HG03280 (cell line): ENCODE results near the gene DUOX1.

Experiments used
- ATAC-seq: cut with Tn5 transposase; IDR thresholded peaks from one replicate; pipeline ENCODE4 v1.9.1; 2021; ENCODE audit warnings: mild to moderate bottlenecking, moderate library complexity; ENCODE audit not compliant: unreplicated experiment

DUOX1 gene

DNA sequence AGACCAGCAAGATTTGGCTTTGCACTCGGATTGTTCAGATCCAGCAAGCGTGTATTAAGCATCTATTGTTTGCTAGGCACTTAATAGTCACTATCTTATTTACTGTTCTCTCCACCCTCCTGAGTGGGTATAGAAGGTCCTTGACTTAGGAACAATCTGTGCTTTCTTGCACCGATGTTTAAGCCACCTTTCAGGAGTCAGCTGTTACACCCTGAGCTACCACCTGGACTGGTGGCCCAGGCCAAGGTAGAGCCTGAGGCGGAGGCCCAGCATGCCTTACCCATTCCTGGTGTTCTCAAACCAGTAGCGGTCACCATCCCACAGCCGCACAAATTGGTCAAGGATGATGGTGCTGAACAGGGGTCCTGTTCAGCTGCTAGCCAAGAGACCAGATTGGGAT lies 10.0 kb downstream of the DUOX1 start:
- ATAC-seq = no peak

DNA sequence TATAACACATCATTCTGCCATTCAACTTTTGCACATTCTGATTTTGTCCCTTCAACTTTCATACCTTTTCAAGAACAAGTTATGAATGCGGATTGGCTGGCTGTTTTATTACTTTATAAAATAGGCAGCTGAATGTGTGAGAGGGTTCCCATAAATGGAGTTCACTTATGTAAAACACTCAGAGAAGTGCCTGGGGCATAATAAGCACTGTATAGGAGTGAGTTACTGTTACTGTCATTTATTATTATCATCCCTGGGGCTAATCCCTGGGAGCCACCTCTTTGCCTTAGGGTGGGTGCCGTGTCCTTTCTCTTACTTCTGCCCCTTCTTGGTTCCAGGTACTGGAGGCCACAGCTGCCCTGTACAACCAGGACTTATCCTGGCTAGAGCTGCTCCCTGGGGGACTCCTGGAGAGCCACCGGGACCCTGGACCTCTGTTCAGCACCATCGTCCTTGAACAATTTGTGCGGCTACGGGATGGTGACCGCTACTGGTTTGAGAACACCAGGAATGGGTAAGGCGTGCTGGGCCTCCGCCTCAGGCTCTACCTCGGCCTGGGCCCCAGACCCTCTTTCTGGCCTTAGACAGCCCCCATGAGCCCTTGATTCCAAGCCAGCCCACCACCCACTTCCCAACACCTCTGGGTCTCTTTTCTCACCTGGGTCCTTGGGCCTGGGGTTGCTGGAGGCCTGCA lies 10.9 kb downstream of the DUOX1 start:
- no peak for ATAC-seq

DNA sequence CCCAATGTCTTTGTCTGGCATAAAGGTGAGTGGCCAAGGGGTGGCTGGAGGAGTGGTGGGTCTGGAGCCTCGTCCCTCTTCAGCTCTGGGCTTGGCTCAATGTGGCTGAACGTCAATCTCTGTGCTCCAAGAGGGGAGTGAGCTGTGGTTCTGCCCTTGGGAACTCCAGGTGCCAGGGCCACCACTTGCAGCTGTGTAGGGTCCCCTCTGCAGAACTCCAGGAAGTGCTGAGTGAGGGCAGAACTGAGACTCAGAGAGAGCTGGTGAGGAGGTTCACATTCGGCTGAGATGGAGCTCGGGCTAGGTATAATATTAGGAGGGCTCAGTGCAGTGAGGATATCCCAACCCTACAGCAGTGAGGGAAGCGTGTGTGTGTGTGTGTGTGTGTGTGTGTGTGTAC lies 11.6 kb downstream of the DUOX1 start:
- ATAC-seq = no peak

DNA sequence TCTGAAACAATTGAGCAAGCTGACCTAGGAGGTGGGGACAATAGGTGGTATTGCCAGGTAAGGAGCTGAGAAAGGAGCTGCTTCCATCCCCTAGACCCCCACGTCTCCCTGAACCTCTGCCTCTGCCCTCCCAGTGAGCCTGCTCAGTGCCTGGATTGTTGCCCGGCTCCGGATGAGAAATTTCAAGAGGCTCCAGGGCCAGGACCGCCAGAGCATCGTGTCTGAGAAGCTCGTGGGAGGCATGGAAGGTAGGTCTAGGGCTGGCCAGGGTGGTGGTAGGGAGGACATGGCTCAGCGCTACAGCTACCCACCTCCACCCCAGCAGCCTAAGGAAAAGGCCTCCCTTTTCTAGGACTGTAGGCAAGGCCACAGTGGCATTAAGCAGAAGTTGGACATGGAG lies 13.3 kb downstream of the DUOX1 start:
- no peak for ATAC-seq

DNA sequence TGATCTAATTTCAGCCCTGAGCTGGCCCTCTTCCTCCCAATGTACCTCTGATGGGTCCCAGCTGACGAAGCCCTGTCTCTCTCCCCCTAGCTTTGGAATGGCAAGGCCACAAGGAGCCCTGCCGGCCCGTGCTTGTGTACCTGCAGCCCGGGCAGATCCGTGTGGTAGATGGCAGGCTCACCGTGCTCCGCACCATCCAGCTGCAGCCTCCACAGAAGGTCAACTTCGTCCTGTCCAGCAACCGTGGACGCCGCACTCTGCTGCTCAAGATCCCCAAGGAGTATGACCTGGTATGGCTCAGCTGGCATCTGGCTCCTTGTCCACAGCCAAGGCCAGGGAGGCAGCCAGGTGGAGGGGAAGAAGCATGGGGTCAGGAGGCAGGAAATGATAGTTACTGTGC lies 14.2 kb downstream of the DUOX1 start:
- no peak for ATAC-seq

DNA sequence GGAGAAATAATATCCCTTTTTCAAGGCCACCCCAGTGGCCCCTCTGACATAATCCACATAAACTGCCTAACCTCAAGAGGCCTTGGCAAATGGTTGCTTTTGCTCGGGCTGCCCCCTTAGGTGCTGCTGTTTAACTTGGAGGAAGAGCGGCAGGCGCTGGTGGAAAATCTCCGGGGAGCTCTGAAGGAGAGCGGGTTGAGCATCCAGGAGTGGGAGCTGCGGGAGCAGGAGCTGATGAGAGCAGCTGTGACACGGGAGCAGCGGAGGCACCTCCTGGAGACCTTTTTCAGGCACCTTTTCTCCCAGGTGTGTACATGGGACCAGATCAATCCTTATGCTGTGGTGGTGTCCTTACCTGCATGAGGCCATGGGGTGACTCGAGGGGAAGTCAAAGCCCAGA lies 15.0 kb downstream of the DUOX1 start:
- no peak for ATAC-seq

DNA sequence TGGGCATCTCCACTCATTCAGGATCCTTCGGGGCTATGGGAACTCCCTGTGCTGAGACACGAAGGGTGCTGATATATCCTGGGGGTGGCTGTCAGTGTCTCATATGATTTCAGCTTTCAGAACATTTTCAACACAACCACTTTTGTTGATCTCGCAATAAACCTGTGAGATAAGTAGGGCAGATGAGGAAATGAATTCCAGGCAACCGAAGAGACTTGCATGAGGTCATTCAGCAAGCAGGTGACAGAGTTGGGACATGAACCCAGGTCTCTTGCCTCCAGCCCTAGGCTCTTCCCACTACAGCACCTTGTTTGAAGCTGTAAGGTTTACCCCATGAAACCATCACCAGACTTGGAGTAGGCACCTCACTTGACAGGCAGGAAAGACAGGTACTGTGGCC lies 16.6 kb downstream of the DUOX1 start:
- ATAC-seq = no peak

DNA sequence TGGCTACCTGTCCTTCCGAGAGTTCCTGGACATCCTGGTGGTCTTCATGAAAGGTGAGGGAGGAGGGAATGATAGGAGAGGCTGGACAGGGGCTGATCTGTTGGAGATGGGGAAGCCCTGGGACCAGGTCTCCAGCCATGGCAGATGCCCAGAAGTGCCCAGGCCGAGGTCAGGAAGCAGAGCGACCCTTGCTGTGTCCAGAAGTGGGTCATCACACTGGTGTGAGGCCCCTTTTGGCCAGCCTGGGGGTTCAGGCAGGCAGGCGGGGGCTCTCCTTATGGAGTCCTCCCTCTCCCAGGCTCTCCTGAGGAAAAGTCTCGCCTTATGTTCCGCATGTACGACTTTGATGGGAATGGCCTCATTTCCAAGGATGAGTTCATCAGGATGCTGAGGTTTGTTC lies 17.8 kb downstream of the DUOX1 start:
- no peak for ATAC-seq

DNA sequence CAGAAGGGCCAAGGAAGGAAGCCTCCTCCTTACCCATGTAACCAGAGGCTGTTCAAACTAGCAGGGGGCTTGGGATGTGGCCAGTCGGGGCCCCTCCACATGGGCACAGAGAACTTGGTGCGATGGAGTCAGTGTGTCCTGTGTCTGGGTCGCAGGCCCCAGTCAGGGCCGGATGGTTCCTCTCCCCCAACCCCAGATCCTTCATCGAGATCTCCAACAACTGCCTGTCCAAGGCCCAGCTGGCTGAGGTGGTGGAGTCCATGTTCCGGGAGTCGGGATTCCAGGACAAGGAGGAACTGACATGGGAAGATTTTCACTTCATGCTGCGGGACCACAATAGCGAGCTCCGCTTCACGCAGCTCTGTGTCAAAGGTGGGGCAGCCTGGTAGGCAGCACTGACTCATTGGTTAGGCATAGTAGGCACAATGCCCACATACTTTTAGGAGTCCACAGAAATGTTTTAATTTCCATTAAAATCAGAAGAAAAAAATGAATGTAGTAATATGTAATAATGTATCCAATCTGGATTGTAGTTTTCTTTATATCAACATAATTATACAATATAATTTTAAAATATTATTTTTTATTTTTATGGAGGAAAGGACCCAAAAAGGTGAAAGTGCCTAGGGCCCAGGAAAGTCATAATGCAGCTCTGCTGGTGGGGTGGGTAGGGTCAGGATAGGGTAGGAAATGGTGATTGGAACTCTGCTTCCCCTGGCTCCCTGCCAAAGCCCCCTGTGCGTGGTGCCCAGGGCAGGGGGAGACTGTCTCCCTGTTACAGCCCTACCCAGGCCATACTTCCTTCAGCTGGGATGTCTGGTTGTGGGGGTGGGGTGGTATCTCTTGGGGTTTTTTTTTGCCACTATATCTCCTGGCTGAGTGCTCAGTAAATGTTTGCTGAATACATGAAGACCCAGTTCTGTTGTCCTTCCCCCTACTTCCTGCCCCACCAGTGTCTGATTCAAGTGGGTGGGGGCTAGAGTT lies 18.6 kb downstream of the DUOX1 start:
- ATAC-seq = no peak

DNA sequence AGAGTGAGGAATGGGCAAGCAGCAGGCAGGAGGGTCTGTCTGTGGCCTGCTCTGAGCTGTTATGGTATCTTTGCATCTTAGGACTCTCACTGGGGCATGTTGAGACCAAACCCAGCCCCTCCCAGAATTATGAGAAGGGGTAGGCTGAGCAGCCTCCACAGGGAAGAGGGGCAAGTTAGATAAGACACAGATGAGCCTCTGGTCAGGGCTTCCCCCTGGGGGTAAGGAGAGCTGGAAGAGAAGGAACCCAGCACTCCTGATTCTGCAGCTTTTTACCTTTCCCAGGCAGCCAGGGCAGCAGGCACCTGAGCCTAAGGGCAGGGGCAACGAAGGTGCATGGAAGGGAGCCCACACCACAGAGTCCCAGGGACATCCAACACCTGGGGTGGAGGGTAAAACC lies 19.3 kb downstream of the DUOX1 start:
- ATAC-seq = no peak

DNA sequence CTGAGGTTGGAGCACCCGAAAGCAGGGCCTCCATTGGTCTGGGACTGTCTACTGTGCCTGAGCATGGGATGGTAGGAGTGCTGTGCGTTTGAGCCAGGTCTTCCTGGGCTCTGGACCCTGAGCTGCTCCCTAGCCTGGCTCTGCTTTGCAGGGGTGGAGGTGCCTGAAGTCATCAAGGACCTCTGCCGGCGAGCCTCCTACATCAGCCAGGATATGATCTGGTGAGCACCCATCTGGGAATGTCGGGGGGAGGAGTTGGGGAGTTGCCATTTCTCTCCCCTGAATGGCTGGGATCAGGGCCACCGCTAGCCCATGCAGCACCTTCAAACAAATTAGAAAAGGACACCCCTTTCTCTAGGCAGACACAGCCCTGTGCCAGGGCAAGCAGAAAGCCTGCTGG lies 20.7 kb downstream of the DUOX1 start:
- no peak for ATAC-seq

DNA sequence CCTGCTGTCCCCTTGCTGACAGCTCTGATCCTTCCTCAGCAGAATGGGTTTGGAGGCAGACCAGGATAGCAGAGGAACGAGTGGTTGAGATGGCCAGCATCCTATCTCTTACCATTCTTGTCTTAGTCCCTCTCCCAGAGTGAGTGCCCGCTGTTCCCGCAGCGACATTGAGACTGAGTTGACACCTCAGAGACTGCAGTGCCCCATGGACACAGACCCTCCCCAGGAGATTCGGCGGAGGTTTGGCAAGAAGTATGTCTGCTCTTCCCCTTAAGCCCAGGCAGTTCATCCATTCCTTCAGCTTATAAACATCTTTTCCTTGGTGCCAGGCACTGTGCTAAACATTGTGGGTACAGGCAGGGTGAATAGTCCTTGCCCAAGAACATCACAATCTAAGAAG lies 21.2 kb downstream of the DUOX1 start:
- ATAC-seq = no peak

DNA sequence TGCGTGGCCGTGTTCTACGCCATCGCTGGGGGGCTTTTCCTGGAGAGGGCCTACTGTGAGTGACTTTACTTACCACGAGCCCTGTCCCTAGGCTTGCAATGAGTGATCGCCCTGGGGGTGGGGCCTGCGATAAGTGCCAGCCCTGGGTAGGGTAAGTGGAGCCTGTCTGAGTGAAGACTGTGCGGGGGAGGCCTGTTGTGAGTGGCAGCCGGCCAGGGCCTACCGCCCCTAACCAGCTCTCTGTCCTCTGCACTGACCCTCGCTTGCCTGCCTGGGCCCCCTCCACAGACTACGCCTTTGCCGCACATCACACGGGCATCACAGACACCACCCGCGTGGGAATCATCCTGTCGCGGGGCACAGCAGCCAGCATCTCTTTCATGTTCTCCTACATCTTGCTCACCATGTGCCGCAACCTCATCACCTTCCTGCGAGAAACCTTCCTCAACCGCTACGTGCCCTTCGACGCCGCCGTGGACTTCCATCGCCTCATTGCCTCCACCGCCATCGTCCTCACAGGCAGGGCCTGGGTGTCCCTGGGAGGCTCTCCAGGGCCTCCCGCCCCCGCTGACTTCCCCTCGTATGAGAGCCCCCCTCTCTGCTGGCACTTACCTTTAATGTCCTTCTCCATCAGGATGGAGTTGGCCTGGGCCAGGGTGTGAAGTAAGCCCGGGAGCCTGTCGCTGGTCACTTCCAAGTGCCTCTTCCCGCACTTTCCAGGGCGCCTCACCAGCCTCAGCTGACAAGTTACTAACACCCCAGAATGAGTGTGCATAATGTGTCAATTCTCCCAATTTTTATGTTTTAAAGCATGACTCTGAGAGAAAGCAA lies 22.4 kb downstream of the DUOX1 start:
- no peak for ATAC-seq

DNA sequence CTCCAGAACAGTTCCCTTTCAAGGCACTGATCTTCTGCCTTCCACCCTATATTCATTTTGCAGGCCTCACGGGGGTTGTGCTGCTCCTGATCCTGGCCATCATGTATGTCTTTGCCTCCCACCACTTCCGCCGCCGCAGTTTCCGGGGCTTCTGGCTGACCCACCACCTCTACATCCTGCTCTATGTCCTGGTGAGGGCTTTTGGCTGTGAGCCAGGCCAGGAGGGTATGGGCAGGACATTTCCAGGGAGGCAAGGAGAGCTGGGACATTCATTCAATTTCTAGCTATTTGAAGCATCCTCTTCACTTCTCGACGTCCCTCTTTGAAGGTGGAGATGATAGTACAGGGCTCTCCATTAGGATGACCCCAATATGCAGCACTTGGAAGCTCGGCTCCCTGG lies 25.9 kb downstream of the DUOX1 start:
- ATAC-seq = no peak

DNA sequence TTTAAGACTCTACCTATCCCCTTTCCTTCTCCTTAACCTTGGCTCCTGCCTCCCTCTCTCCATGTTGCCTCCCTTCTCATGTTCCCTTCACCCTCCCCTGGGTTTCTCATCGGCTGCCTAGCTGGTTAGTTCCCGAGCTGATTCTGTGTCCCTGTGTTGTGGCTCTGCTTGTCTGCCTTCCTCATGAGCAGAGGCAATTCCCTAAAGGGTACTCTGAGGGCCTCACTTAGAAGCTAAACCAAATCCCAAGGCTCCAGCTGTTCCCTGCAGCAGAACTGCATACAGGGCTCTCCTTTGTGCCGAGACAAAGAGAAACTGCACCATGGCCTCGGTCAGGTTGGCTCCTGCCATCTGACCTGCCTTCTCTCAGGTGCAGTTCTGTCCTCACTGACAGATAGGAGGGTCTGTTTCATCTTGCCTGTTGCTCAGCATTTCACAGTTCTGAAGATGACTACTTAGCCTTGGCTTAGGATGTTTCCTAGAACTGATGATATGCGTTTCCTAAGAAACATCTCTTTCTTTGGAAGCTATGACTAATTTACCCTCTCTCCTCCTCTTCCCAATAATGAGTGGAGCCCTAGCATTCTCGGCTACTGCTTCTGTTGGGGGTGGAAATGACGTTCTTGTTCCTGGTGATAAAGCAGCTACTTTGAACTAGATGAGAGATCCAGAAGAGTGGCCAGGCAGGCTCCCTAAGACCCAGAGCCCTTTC lies 27.1 kb downstream of the DUOX1 start:
- no peak for ATAC-seq

DNA sequence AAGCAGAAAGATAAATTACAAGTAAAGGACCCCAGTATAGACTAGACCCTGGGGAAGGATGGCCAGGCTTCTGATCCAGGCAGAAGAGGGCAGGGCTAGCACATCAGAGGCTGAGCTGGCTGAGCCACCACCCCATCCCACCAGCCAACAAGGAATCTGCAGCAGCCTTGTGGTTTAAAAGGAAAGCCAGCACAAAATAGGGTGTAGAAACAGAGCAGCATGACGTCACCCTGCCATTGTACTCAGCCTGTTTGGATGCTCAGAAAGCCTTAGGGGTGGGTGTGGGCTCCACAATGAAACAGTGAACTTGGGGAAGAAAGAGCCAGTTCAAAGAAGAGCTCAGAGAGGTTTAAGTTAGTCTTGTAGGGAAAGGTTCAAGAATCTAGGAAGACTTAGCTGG lies 28.2 kb downstream of the DUOX1 start:
- ATAC-seq = no peak

DNA sequence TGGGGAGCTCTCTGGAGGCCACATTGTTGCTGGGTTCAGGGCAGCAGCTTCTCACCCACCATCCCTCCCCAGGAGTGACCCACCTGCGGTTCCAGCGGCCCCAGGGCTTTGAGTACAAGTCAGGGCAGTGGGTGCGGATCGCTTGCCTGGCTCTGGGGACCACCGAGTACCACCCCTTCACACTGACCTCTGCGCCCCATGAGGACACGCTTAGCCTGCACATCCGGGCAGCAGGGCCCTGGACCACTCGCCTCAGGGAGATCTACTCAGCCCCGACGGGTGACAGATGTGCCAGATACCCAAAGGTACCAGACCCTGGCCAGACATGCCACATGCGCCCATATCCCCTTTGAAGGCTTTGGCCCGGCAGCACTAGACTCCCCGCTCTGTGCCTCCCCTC lies 31.9 kb downstream of the DUOX1 start:
- no peak for ATAC-seq

DNA sequence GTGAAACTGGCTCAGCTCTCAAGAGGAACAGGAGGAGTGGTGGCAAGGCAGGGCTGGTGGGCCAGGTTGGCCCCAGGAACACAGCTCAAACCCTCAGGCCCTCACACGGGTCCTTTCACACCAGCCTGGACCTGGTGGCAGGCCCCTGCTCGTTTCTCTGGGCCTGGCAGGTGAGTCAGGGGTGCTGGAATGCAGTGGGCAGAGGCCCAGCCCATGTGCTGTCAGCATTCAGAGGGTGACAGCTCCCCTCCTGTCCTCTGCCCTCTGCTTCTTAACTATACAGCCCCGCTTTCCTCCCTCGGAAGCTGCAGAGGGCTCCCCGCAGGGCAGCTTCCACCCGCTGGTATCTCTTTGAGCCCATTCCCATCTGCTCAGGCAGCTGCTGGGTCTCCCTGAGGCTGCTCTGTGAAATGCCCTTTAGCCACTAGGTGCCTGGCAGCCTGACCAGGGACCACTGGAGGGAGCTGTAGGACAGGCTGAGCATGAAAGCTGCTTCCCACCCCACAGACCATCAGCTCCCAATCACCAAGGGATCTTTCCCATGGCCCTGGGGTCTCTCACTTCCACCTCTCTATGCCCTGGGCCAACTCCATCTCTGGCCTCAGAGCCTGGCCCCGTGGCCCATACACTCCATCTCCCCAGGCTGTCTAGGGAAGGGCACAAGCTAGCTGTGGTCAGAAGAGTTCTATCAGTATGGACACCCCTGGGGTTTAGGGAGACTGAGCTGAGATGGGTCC lies 33.1 kb downstream of the DUOX1 start:
- ATAC-seq = peak; percentile 31

DNA sequence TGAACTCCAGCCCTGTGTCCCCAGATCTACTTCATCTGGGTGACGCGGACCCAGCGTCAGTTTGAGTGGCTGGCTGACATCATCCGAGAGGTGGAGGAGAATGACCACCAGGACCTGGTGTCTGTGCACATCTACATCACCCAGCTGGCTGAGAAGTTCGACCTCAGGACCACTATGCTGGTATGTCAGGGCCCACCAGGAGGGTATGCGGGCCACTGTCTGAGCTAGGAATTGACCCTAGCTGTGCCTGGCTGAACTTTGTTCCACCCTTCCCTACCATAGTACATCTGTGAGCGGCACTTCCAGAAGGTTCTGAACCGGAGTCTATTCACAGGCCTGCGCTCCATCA lies 33.7 kb downstream of the DUOX1 start:
- no peak for ATAC-seq

DNA sequence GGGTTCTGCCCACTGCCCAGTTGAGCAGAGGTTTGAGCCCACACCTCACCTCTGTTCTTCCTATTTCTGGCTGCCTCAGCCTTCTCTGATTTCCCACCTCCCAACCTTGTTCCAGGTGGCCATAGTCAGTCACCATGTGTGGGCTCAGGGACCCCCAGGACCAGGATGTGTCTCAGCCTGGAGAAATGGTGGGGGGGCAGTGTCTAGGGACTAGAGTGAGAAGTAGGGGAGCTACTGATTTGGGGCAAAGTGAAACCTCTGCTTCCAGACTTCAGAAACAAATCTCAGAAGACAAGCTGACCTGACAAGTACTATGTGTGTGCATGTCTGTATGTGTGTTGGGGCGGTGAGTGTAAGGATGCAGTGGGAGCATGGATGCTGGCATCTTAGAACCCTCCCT lies 35.1 kb downstream of the DUOX1 start:
- no peak for ATAC-seq
